GM13977 (cell line): ENCODE measurements around the gene BLM.

ENCODE experiments used
- DNase-seq: peaks from one replicate; pipeline ENCODE4 v3.0.0; 2012; ENCODE audit warnings: low spot score
- CTCF ChIP-seq: IDR thresholded peaks from 2 replicates; pipeline ENCODE4 v1.5.1; 2012; ENCODE audit warnings: mild to moderate bottlenecking, control low read depth; ENCODE audit not compliant: insufficient read depth; ENCODE audit errors: extremely low read depth, missing control alignments
- in situ Hi-C: fragments of 300-500 bp; cut with MboI; formaldehyde crosslinking; loops from one replicate; pipeline ENCODE4 v1.12.0; 2022; ENCODE audit warnings: low sequenced_read_pairs, low pct_unique_long_range_greater_than_20kb, mixed read lengths, inconsistent platforms; ENCODE audit not compliant: unreplicated experiment

Gene BLM

GRCh38 chr15:90859234-90860131, 142.3 kb downstream of the BLM start:
- no peak for TF ChIP-seq CTCF
- in situ Hi-C loops: no loop called here
- no peak for DNase-seq

GRCh38 chr15:90860450-90860849, 143.3 kb downstream of the BLM start:
- TF ChIP-seq CTCF: no peak
- in situ Hi-C loops: no loop called here
- no peak for DNase-seq

GRCh38 chr15:90860942-90861675, 144.0 kb downstream of the BLM start:
- no peak for DNase-seq
- in situ Hi-C loops: no loop called here
- TF ChIP-seq CTCF: no peak

GRCh38 chr15:90862487-90862886, 145.3 kb downstream of the BLM start:
- no peak for DNase-seq
- in situ Hi-C loops: no loop called here
- no peak for TF ChIP-seq CTCF

GRCh38 chr15:90862964-90863778, 146.0 kb downstream of the BLM start:
- DNase-seq: no peak
- TF ChIP-seq CTCF: no peak
- in situ Hi-C loops: no loop called here

GRCh38 chr15:90863987-90864386, 146.8 kb downstream of the BLM start:
- DNase-seq: no peak
- in situ Hi-C loops: no loop called here
- TF ChIP-seq CTCF: no peak
